GM18505 (cell line): ENCODE results near the gene STIMATE.

ENCODE experiments used
- ATAC-seq: cut with Tn5 transposase; IDR thresholded peaks from one replicate; pipeline ENCODE4 v1.9.1; 2021; ENCODE audit not compliant: unreplicated experiment
- POLR2A ChIP-seq: IDR thresholded peaks from 4 replicates; pipeline ENCODE4 v1.6.1; 2011; ENCODE audit warnings: borderline replicate concordance; ENCODE audit not compliant: insufficient read depth, insufficient read length; ENCODE audit errors: extremely low read depth

The STIMATE gene

DNA sequence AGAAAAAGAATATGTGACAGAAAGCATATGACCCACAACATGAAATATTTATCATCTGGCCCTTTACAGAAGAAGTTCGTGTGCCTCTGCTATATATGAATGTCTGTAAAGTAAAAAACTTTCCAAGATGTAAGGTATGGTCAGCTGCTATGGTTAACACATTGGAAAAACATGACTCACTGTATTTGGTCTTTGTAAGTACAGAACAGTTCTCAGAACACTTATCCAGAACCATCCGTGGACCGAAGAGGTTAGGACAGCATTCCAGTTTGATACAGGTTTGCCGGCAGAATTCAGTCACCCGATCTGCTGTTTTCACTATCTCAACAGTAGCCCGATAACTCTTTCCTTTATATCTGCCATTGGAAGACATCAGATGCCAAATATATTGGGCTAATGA, 13.5 kb upstream of the STIMATE start:
- TF ChIP-seq POLR2A = no peak
- no peak for ATAC-seq

DNA sequence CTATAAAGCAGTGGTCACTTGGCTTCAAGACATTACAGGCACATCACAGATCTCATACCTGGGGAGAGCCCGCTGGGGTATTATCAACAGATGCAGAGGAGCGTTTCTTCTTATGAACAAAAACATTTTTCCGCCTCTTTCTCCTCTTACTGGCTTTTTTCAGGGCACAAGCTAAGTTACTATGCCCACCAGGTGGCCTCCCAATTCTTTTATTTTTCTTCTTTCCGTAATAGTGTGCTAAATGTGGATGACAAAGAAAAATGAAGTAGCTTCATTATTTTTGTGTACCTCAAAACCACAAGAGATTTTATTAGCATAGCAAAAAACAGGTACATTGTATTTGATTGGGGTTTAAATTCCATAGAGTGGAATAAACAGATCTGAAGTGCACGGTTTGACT, 10.1 kb upstream of the STIMATE start:
- ATAC-seq = no peak
- TF ChIP-seq POLR2A = no peak

DNA sequence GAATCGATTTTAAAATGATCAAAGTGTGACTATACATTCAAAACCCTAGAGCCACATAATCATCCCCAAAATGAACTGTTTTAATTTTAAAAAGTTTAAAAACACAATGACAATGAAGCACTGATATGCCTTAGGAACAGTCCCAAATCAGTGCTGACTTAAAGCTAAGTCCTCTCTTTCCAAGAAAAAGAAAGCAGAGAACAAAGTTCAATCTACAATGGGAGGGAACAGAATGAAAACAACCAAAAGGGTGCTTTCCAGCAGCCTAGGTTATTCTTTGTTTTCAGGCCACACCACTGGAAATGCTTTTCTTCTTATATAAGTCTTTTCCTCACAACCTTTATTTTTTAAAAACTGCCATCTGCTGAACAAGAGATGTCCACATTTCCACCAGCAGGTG, 7.2 kb upstream of the STIMATE start:
- TF ChIP-seq POLR2A = no peak
- ATAC-seq = no peak

DNA sequence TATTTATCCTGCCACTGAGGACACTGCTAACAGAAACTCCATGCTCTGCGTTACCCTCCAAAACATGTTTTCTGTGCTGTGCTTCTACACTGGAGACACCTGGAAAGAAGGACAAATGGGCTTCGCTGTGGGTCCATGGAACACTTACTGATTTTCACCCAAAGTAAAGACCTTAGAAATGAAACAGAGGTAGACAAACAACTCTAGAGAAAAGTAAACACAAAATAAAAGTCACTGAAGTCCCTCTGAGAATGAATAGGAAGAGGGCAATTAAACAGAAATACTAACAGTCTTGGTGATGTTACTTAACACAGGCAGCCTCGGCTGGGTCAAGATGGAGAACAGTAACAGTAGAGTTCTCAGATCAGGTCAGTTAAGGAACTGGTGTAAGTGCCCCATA, 6.7 kb upstream of the STIMATE start:
- TF ChIP-seq POLR2A = no peak
- no peak for ATAC-seq

DNA sequence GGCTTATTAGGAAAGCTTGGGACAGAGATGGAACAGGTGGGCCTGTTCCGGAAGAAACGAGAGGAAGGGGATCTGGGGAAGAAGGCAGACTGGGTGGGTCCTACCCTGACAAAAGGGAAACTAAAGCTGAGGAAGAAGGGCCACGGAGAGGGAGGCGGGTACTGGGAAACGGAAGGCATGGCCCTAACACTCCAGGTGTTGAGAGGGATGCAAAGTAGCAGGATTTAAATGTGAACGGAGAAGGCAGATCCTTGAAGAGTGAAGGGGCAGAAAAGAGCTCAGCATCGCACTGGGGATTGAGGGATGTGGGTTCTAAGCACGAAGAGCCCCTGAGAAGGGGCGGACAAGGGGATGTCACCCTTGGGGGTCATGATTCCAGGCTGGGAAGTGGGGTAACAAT, 735 bp downstream of the STIMATE start:
- TF ChIP-seq POLR2A = no peak
- ATAC-seq = no peak

DNA sequence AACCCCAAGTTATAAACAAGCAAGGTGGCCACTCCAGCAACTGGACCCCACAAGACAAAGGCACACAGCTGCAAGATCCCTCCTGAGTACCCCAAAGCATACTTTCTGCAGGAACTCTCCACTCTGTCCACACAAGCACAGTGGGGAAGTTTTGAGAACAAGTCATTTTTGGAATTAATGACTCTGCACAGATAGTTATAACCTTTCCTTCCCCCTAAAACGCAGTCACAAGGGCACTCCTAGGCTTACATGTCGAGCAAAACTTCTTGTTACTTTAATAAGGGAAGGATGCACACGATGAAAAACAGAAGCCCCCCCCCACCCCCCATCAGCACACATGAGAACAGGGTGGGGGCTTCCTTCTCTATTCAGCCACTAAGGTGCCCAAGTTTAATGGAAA, 1.2 kb downstream of the STIMATE start:
- no peak for TF ChIP-seq POLR2A
- ATAC-seq = no peak

DNA sequence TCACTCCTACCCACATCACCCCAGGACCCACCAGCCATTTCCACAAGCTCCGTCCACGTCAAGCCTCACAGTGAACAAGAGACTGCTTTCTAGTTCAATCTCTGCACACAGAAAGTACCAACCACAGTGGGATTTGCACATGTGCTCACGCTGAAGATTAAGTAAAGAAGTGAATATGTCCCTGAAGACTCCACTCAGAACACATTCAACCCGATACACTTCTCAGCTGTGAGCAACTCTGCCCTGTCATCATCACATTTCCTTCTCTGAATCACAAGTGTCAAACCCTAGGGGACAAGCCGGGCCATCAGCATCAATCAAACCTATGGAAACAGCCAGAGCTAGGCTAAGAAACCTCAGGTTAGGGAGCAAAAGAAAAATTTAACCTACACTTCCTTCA, 1.9 kb downstream of the STIMATE start:
- no peak for ATAC-seq
- TF ChIP-seq POLR2A = no peak

DNA sequence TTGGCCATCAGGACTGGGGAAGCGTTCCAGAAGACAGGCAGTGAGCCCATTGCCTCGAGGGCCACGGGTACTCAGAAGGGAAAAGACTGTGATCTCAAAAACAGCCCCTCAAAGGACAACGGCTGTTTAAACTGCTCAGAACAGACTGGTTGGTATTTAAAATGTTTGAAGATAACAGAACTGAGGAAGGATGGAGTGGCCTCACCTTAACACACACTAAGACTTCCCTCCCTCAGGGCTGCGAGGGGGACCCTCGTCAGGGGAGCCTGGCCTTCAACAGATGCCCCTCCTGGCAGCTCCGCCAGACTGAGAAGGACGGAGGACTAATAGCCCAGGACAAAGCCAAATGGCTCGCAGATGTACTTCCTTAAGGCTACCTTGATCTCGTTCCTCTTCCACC, 2.6 kb downstream of the STIMATE start:
- no peak for TF ChIP-seq POLR2A
- no peak for ATAC-seq

DNA sequence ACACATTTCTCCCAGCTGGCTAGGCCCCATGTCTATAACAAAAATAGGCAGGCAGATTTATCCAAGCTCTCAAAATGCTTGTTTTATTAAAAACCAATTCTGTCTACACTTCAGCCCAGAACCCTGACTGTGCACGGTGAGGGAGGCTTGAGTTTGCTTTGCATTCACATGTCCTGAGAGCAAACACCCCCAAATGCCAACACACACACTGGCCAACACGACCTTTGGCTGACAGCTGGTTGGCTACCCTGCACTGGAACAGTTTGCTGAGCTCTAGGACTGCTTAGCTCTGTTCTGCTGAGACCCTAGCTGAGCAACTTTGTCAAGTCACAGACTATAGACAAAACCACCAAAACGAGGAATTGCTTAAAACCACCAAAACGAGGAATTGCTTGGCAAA, 3.6 kb downstream of the STIMATE start:
- no peak for ATAC-seq
- no peak for TF ChIP-seq POLR2A

DNA sequence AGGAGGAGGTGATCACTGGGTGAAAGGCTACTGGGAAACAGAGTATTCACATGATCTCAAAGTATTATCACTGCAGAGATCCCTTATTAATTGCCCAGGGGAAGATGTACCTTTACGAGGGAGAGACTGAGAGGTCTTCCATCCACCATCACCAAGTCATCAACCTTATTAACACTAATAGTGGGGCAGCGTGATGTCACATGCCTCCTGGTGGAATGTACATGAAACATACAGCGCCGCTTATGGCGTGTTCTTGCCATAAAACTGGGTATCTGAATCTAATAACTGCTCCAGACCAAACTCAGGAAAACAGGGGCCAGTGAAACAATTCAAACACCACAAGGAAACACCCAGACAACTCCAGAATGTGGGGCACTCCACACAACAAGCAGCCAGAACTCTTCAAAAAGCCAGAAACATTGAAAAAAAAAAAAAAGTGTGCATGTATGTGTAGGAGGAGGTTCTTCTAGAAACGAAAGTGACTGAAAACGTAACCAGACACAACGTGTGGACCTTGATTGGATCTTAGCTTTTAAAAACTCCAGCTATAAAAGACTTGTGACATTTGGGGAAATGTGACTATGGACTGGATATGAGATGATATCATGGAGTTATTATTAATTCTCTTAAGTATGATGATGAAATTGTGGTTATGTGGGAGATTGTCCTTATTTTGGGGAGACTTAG, 4.6 kb downstream of the STIMATE start:
- no peak for ATAC-seq
- no peak for TF ChIP-seq POLR2A

DNA sequence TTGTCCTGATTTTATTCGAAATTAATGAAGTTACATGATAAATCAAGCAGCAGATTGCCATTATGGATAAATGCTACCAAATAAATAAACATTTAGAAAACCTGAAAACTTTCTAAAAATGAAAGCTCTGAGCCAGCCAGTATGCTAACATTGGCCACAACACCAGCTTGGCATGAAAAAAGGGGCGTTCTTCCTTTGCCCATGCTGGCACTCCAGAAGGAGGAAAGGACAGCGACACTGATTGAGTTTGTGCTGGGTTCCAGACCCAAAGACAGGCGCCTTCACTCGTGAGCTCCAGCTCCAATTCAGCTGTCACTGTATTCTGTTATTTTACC, 5.1 kb downstream of the STIMATE start:
- no peak for ATAC-seq
- no peak for TF ChIP-seq POLR2A

DNA sequence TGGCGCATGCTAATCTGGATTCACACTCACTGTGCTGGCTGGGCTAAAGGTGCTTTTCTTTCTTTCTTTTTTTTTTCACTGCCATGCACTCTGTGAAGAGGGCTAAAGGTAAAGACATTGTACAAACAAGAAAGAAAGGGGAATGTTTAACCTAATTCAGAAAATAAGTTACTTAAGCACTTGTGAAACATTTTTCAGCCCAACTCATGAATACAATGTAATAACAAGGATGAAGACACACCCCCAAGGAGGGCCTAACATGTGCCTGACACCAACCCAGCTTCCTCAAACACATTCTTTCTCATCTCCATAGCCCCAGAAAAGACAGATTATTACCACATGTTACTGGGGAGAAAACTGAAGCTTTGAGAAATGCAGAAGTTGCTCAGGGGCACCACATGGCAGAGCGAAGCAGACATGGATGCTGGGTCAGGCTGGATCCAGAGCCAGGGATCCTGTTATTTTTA, 5.7 kb downstream of the STIMATE start:
- TF ChIP-seq POLR2A = no peak
- no peak for ATAC-seq

DNA sequence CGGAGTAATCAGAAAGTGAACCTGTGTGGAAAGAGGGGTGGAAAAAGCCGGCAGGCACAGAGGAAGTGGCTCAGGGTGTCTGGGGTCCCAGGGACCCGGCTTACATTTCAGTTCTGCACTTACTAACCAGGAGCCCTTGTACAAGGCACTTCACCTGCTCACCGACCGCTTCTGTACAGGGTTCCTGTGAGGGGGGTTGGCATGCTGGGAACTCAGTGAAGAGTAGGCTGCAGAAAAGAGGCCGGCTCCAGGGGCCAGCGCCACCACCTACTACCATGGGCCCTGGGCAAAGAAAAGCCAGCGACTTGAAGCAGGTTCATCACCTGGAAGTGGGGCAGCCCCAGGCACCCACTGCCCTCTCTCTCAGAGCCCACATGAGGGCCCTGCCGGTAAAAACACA, 6.2 kb downstream of the STIMATE start:
- ATAC-seq = no peak
- no peak for TF ChIP-seq POLR2A

DNA sequence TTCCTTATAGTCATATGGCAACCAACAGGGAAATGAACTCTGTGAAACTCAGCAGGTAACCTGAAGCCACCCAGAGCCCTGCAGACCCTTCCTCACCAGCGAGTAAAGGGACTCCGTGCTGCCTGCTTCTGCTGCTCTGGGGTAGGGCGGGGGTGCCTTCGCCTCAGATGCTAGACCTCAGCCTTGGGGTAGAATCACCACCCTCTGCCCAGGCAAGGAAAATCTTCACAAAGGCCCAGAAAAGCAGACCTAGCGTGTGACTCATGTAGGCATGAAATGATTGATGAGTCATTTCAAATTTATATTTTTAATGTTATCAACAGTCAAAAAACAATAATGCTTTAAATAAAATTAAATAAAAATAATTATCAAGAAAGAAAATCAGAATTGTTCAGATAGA, 6.6 kb downstream of the STIMATE start:
- ATAC-seq = no peak
- no peak for TF ChIP-seq POLR2A

DNA sequence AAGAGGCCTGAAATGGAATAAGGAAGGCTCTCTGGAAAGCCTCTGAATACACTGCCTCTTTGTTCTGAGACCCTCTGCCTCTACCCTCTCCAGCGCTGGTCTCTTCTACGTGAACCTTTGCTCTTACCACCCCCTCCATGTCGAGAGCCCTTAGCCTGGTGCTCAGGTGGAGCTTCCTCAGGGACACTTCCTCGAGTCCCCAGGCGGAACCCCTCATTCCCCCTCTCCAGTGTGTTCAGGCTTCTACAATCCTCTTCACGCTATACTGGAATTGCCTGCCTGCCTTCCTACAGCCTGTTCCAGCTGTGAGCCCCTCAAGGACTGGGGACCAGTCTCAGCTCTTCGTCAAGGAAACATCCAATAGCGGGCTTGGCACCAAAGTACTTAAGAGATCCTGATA, 7.4 kb downstream of the STIMATE start:
- no peak for ATAC-seq
- no peak for TF ChIP-seq POLR2A
